OCI-LY3 (cell line): Measurements from ENCODE around the gene LTBP1.

Experiments
- H2AFZ ChIP-seq: fragments of 200-600, 300-600 bp; shearing (Covaris generic); 2 replicates; pipeline ENCODE4 v1.6.0; 2014; ENCODE audit warnings: antibody characterized with exemption, low read depth, low read length
- H3K27ac ChIP-seq: fragments of 200-600, 300-600 bp; sonication (generic); 2 replicates; pipeline ENCODE4 v1.5.1; 2014; ENCODE audit warnings: mild to moderate bottlenecking, low read length, moderate library complexity, mixed read lengths
- H3K27me3 ChIP-seq: fragments of 200-600, 300-600 bp; sonication (generic); 2 replicates; pipeline ENCODE4 v1.6.1; 2014; ENCODE audit warnings: low read depth, low read length, mixed read lengths
- H3K36me3 ChIP-seq: fragments of 200-600, 300-600 bp; sonication (generic); replicated peaks from 2 replicates; pipeline ENCODE3; 2014; ENCODE audit warnings: low read depth, low read length, mixed read lengths
- H3K4me1 ChIP-seq: fragments of 300-600, 200-600 bp; sonication (generic); 2 replicates; pipeline ENCODE4 v1.6.1; 2014; ENCODE audit warnings: low read length, mixed read lengths
- H3K4me2 ChIP-seq: fragments of 200-600, 300-600 bp; sonication (generic); 2 replicates; pipeline ENCODE4 v1.6.1; 2014; ENCODE audit warnings: low read length, mixed read lengths
- H3K4me3 ChIP-seq: fragments of 300-600, 200-600 bp; sonication (generic); 2 replicates; pipeline ENCODE4 v1.5.1; 2014; ENCODE audit warnings: antibody characterized with exemption, mild to moderate bottlenecking, low read length, moderate library complexity
- H3K79me2 ChIP-seq: fragments of 300-600, 200-600 bp; shearing (Covaris generic); 2 replicates; pipeline ENCODE4 v1.6.1; 2014; ENCODE audit warnings: mild to moderate bottlenecking, low read length, mixed read lengths
- H3K9ac ChIP-seq: fragments of 300-600, 200-600 bp; shearing (Covaris generic); 2 replicates; pipeline ENCODE4 v1.6.0; 2014; ENCODE audit warnings: mild to moderate bottlenecking, low read length, moderate library complexity
- H3K9me3 ChIP-seq: fragments of 200-600, 300-600 bp; shearing (Covaris generic); 2 replicates; pipeline ENCODE4 v1.6.1; 2014; ENCODE audit warnings: low read length, mixed read lengths; ENCODE audit not compliant: insufficient read depth
- H4K20me1 ChIP-seq: fragments of 200-600, 300-600 bp; sonication (generic); 2 replicates; pipeline ENCODE4 v1.6.1; 2016; ENCODE audit warnings: low read length, mixed read lengths; ENCODE audit not compliant: insufficient read depth
- EZH2phosphoT487 ChIP-seq: fragments of 200-600 bp; shearing (Covaris generic); IDR thresholded peaks from 2 replicates; pipeline ENCODE4 v1.6.1; 2018; ENCODE audit warnings: antibody characterized with exemption, mixed run types, low read depth
- TF ChIP-seq, protein P1 (sequence below): fragments of 200-600, 300-600 bp; sonication (generic); IDR thresholded peaks from 2 replicates; pipeline ENCODE4 v1.5.1; 2014; ENCODE audit warnings: antibody characterized with exemption, low read length, low read depth

The LTBP1 gene

DNA sequence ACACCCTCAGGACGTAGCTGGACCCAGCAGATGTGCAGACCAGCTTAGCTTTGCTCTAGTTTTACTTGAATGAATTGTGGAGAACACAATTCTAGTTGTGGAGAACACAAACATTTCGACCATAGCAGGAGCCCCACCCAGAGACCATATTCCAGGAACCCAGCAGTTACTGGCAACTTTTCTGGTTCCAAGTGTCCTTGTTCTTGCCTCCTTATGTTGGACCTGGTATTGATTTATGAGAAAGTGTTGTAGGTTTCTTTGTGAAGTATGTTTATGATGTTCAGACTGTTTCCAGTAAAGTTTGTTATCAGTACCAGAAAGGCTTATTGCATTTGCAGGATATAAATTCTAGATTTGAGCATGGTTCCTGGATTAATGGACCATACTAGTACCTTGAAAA is 51.0 kb downstream of the LTBP1 start:
- no peaks in the 10 kb centered on the region for H3K4me1 ChIP-seq
- H3K4me3 ChIP-seq, result no peak overlapping the region
- no peaks in the 10 kb centered on the region for H3K9me3 ChIP-seq
- H3K27me3 ChIP-seq, result no peaks in the 10 kb centered on the region
- H3K36me3 ChIP-seq, result no peaks in the 10 kb centered on the region
- no peak overlapping the region for H3K4me2 ChIP-seq
- H2AFZ ChIP-seq, result no peak overlapping the region
- no peaks in the 10 kb centered on the region for H3K79me2 ChIP-seq
- TF ChIP-seq, protein P1, sequence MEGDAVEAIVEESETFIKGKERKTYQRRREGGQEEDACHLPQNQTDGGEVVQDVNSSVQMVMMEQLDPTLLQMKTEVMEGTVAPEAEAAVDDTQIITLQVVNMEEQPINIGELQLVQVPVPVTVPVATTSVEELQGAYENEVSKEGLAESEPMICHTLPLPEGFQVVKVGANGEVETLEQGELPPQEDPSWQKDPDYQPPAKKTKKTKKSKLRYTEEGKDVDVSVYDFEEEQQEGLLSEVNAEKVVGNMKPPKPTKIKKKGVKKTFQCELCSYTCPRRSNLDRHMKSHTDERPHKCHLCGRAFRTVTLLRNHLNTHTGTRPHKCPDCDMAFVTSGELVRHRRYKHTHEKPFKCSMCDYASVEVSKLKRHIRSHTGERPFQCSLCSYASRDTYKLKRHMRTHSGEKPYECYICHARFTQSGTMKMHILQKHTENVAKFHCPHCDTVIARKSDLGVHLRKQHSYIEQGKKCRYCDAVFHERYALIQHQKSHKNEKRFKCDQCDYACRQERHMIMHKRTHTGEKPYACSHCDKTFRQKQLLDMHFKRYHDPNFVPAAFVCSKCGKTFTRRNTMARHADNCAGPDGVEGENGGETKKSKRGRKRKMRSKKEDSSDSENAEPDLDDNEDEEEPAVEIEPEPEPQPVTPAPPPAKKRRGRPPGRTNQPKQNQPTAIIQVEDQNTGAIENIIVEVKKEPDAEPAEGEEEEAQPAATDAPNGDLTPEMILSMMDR, result no peak
- no peak for TF ChIP-seq EZH2phosphoT487
- H3K9ac ChIP-seq, result no peak overlapping the region
- H3K27ac ChIP-seq, result no peak overlapping the region
- no peaks in the 10 kb centered on the region for H4K20me1 ChIP-seq

DNA sequence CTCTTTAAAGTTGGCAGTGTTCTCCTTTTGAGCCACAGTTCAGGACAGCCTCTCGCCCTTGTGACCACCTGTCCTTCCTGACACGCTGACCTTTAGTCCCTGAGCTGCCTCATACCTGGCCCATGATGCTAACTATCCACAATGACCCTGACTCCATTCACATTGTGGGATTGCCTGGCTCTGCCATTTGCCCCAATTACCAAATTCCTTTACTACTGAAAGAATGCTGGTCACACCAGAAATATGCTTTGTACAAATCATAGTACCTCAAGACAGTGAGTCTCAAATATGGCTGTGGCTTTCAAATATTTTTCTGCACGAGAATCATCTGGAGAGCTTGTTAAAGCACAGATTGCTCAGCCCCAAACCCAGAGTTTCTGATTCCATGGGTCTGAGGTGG is 54.2 kb downstream of the LTBP1 start:
- no peaks in the 10 kb centered on the region for H3K27me3 ChIP-seq
- TF ChIP-seq EZH2phosphoT487, result no peak
- TF ChIP-seq, protein P1, result no peak
- no peak overlapping the region for H3K4me2 ChIP-seq
- H3K4me1 ChIP-seq, result no peaks in the 10 kb centered on the region
- H3K36me3 ChIP-seq, result no peaks in the 10 kb centered on the region
- H3K9me3 ChIP-seq, result no peaks in the 10 kb centered on the region
- H3K79me2 ChIP-seq, result no peaks in the 10 kb centered on the region
- H2AFZ ChIP-seq, result no peak overlapping the region
- no peak overlapping the region for H3K27ac ChIP-seq
- H3K9ac ChIP-seq, result no peak overlapping the region
- no peak overlapping the region for H3K4me3 ChIP-seq
- H4K20me1 ChIP-seq, result no peaks in the 10 kb centered on the region

DNA sequence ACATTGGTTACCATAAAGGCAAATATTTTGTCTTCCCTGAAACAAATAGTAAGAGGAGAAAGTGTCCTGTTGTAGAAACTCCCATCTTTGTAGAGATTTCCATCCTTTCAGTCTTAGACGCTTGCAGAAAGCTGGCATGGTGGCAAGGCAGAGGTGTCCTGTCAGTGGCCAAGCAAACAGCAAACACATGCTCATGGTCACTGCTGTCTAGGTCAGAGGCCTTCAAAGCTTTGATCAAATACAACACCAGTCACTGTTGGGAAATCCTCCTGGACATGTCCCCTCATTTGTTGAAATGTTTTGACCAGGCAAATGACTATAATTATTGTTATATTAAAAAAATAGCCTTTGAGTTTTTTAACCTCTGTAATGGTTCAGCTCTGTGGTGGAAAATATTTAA is 55.1 kb downstream of the LTBP1 start:
- Histone ChIP-seq H3K9me3 (no peaks in the 10 kb centered on the region), H4K20me1 (no peaks in the 10 kb centered on the region), H3K27ac (no peak overlapping the region), H3K4me1 (no peaks in the 10 kb centered on the region), H3K4me3 (no peak overlapping the region), H3K79me2 (no peaks in the 10 kb centered on the region), H3K36me3 (no peaks in the 10 kb centered on the region), H3K4me2 (no peak overlapping the region), H3K9ac (no peak overlapping the region), H3K27me3 (no peaks in the 10 kb centered on the region), H2AFZ (no peak overlapping the region)
- TF ChIP-seq EZH2phosphoT487, result no peak
- TF ChIP-seq, protein P1, result no peak

DNA sequence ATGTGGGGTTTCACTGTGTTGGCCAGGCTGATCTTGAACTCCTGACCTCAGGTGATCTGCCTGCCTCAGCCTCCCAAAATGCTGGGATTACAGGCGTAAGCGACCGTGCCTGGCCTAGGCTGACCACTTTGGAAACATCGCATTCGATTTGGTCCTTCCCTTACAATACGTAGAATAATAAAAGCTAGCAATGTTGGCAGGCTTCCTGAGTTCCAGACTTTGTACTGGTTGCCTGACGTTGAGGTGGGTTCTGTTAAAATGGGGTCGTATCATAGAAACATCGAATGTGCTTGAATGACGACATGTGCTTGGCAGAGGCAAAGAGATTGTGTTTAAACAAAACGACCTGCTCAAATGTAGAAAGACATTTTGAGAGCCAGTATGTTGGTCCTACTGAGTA is 56.1 kb downstream of the LTBP1 start:
- no peak overlapping the region for H3K4me3 ChIP-seq
- H3K9me3 ChIP-seq, result no peaks in the 10 kb centered on the region
- no peaks in the 10 kb centered on the region for H3K4me1 ChIP-seq
- no peak for TF ChIP-seq EZH2phosphoT487
- TF ChIP-seq, protein P1, result no peak
- H3K9ac ChIP-seq, result no peak overlapping the region
- no peak overlapping the region for H2AFZ ChIP-seq
- no peak overlapping the region for H3K4me2 ChIP-seq
- no peak overlapping the region for H3K27ac ChIP-seq
- no peaks in the 10 kb centered on the region for H3K79me2 ChIP-seq
- no peaks in the 10 kb centered on the region for H3K27me3 ChIP-seq
- no peaks in the 10 kb centered on the region for H3K36me3 ChIP-seq
- H4K20me1 ChIP-seq, result no peaks in the 10 kb centered on the region
